ENCODE measurements around the gene REEP1.
A peak's percentile ranks its signal among the peaks of the same experiment; 100 is the strongest.

REEP1 gene

DNA sequence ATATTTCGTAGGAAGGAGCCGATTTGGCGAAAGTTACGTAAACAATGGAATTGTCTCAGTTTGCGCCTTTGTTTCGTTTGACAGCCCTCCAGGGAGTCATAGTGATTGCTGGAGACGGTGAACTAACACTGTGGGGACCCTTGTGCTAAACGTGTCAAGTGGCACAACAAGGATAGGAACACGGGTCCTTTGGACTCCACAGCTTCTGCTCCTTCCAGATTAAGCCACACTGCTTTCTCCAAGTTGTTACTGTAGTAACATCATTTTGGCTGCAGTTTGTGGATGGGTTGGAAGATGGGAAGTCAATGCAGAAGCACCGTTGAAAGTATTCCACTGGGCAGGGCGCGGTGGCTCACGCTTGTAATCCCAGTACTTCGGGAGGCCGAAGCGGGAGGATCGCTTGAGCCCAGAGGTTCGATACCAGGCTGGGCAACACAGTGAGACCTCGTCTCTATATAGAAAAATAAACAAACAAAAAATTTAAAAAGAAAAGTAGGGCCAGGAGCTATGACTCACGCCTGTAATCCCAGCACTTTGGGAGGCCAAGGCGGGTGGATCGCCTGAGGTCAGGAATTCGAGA lies 141.5 kb downstream of the REEP1 start:
- no peak for DNase-seq (ENCODE audit: low spot score)

DNA sequence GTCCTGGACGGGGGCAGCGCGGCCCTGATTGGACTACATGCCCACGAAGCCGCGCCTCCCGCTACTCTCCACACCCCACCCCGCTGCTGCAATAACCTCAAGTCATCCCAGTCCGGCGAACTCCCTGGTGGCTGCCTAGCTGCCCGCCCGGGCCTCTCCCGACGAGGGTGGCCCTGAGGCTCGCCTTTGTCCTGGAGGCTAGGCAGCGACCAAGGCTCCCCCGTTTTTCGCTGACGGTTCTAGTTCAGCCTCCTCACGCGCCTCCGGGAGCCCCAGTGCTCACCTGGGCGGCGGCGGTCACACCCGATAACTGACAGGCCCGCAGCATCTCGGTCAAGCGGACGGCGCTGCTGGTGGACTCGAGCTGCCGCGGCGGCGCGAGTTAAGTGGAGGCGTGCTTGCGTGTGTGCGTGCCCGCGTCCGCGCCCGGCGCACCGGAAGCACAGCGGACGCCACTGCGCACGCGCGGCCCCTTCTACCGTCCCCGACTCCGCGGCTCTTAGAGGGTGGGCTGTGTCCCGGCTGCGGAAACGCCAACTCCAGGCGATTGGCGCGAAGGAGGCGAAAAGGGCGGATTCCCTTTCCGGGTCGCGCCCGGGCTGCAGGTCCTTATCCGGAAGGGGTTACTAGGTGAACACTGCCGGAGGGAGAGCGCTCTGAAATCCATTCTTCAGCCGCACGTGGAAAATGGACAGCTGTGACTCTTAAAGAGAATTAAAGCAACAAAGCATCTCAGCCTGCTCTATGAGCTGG lies 142.2 kb downstream of the REEP1 start, which contains the start of gene IMMT:
IMMT (minus strand) TSS at position 408 of the 753 bp plus-strand sequence; CDS start at position 328, 80 bp downstream.
- DNase-seq (ENCODE audit: low spot score): peak; percentile 96

DNA sequence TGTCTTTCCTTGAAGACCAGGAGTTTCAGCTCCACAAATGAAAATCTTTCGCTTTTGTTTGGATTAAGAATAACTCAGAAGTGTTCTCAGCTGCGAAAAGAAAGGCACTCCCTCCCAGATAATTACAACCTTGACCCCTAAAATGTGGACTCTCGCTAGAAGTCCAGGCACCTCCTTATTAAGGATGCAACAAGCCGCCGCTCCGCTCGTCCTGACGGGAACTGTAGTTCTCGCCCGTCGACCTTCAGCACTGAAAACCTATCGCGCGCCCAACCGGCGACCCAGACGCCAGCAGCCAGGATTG lies 142.7 kb downstream of the REEP1 start:
- DNase-seq (ENCODE audit: low spot score): no peak

DNA sequence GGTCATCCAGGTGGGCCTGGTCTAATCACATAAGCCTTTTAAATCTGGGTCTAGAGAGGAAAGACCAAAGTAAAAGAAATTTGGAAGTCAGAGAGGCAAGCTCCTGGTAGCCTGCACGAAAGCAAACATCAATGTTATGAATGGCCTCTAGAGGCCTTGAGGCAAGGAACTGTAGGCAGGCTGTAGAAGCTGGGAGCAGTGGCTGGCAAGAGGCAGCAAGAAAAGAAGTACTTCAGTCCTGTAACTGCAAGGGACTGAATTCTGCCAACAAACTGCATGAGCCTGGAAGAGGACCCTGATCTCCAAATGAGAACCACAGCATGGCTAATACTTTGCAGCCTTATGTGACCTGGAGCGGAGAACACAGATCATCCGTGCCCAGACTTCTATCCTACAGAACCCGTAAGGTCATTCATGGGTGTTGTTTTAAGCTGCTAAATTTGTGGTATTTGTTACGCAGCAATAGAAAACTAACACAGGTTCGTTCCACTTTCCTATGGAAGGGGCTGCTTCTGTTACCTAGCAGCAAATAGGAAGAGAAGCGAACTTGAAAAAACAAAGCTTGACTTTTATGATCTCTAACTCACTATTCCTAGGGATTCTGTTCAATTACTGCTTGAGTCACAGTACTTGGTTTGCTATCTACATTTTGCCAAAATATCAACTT lies 143.4 kb downstream of the REEP1 start:
- DNase-seq (ENCODE audit: low spot score): no peak

DNA sequence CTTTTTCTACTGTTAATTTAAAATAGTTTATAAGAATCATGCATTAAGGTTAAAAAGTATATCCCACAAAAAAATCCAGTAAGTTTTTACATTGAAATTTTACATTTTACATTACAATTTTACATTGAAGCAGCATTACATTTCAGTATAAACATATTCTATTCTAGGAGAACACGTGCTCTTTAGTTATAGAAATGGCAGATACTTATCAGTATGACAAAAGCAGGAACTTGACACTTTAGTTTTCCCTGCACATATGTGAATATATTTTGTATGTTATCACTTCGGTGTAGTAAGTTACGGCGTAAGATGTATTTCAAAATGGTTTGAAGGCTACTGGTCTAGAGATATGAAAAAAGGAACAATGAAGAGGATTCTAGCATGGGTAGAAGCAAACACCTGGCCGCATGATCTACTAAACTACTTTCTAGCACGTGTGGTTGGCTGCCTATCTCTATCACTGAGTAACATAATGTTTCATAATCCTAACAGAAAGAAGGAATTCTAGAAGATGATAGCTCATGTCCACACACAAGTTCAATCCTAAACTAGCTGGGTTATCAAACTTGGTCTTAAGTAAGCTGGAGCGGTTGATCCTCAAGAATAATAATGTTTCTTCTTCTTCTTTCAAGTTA lies 147.5 kb downstream of the REEP1 start:
- no peak for DNase-seq (ENCODE audit: low spot score)

DNA sequence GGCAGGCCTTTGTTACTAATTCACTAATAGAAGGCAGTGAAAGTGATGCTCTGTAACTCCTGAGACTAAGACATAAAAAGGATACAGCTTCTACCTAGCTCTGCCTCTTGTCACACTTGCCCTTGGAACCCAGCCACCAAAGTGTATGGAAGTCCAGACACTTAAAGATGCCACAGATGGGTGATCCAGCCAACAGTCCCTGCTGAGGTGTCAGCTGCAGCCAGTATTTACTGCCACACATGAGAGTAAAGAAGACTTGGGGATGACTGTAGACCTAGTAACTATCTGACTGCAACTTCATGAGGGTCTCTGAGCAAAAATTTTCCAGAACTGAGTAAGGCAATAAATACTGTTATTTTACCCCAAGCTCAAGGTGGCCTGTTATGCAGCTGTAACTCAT lies 151.0 kb downstream of the REEP1 start:
- no peak for DNase-seq (ENCODE audit: low spot score)

DNA sequence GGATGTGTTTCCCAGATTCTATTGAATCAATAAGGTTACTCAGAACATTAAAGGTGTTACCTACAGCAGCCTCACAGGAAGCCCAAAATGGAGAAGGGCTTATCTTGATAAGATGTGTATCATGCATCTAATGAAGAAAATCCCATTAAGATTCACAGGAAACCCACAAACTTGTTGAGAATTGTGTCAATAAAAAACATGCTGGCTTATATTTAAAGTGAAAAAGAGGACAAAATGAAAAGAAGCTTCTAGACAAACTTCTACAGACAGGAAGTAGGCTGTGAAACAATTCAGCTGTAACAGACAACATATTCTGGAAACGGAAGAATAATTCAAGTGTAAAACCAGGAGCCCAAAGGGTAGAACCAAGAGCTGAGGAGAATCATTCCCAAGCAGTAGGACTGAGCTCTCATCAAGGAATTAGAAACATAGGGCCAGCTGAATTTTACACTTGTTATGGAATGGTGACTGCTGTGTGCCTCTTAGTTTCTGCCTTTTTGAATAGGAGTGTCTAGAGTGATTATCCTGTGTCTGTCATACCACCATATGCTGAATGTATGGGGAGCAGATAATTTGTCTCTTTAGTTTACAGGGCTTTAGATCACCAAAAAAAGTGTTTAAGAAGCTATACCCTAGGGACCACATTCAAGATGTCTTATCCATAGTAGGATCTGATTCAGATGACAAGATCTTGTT lies 151.8 kb downstream of the REEP1 start:
- no peak for DNase-seq (ENCODE audit: low spot score)

DNA sequence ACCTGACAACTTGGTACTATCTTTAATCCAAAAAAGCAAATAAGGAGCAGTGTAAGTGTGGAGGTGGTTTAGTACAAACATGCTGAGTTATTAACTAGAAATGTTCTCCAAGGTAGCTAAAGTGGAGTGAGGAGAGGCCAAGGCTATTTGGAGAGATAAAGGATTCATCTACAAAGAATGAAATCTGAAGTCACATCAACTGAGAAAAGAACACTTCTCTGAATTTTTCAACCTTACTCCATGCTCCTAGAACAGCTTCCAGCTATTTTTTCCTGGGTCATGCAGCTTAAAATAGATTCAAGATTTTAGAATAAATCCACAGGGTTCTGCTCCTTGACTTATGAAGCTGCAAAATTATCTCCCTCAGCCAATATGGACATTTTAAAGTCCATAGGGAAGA lies 160.8 kb downstream of the REEP1 start:
- DNase-seq (ENCODE audit: low spot score): no peak

DNA sequence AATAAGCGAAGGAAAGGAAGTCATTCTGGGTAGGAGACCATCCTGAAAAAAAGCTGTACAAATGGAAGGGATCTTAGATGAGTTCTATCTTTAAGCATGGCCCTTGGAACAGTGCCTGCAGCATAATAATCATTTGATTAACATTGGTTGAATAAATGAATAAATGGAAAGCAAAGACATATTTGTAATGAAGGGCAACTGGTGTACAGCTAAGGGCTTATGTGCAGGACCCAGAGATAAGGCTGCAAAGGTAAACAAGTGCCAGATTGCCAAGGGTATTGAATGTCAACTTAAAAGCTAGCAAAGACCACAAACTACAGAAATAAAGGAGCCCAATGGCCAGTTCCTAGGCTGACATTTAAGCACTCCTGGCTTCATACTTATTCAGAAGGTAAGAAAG lies 161.6 kb downstream of the REEP1 start:
- DNase-seq (ENCODE audit: low spot score): no peak

DNA sequence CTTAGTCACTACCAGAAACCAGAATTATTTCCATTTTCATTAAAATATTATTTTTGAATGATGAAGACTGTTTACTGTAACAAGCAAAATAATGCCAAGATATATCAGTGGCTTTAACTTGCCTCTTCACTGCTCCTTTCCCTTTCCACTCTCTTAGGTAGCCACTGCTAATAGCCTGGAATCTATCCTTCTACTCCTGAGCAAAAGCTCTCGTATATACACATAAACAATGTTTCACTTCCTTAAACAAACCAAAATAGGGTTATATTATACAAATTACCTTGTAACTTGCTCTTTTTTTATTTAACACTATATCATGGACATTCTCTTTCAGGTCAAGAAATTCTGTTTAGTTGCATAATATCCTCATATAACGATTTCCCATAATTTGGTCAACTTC lies 163.0 kb downstream of the REEP1 start:
- DNase-seq (ENCODE audit: low spot score): no peak

DNA sequence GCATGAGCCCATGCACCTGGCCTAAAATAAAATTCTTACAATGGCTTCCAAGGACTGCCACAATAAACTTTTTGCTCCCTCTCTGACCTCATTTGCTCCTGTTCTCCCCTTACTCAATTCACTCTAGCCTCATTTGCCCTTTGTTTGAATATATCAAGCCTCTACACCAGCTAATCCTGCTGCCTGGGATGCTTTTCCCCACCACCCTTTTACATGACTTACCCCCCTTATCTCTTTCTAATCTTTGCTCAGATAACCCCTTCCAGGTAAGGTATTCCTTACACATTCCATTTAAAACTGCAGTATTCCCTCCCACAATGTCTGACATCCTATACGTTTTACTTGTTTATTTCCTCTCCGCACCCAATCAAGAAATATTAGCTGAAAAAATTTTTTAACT lies 164.8 kb downstream of the REEP1 start:
- no peak for DNase-seq (ENCODE audit: low spot score)

DNA sequence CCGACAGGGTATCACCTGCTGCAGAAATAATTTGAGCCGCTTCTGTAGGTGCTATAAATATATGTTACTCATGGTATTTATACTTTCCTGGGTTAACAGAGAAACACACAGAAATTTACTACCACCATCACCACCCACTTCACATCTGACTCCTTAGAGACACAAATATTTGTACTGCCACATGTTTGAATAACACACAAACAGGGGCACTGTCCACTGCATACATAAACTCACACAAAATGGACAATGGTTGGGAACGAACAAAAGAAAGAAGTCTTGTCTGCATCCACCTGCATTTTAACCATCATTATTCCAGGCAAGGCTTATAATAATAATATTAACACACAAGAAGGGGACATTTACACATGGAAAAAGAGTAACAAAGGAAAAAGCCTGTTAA lies 166.1 kb downstream of the REEP1 start:
- DNase-seq (ENCODE audit: low spot score): no peak

DNA sequence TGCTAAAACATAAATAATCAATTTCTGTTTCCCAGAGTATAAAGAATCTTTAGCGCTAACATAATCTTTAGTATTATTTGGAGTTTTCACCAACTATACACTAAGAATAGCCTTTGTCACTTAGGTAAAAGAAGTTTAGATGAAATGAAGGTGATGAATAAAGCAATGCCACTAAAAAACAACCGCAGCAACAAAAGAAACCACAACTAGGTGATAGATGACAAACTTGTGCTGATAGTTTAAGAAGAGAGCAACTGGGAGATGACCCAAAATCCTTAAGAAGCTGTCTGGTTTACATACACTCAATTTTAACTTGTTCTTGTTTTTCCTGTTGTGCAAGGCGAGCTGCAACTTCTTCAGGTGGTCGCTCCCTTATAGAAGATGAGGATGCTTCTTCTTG lies 167.0 kb downstream of the REEP1 start:
- no peak for DNase-seq (ENCODE audit: low spot score)

Measured in left forelimb (tissue), 1 donor.